SK-N-SH treated with all-trans-retinoic acid at 6 μM for 48 hours (cell line): ENCODE measurements around the gene MT1B.

Source experiments
- BACH2 ChIP-seq: fragments of 250-450 bp; sonication (Bioruptor Pico); IDR thresholded peaks from 2 replicates; pipeline ENCODE4 v1.9.0; 2021; ENCODE audit warnings: mild to moderate bottlenecking, borderline replicate concordance
- CREB5 ChIP-seq: fragments of 250-450 bp; sonication (Bioruptor Pico); IDR thresholded peaks from 2 replicates; pipeline ENCODE4 v1.5.1; 2020; ENCODE audit warnings: low read depth, mild to moderate bottlenecking, moderate library complexity
- ESRRG ChIP-seq: fragments of 250-450 bp; sonication (Bioruptor Pico); IDR thresholded peaks from 2 replicates; pipeline ENCODE4 v1.6.1; 2021; ENCODE audit warnings: mild to moderate bottlenecking
- OSR1 ChIP-seq: fragments of 250-450 bp; sonication (Bioruptor Pico); IDR thresholded peaks from 2 replicates; pipeline ENCODE4 v1.8.0; 2022; ENCODE audit warnings: moderate library complexity, mild to moderate bottlenecking, inconsistent platforms
- RARB ChIP-seq: fragments of 250-450 bp; sonication (Bioruptor Pico); IDR thresholded peaks from 2 replicates; pipeline ENCODE4 v1.8.0; 2021; ENCODE audit warnings: mild to moderate bottlenecking, moderate library complexity
- SNAI2 ChIP-seq: fragments of 250-450 bp; sonication (Bioruptor Pico); IDR thresholded peaks from 2 replicates; pipeline ENCODE4 v1.5.0; 2020; ENCODE audit warnings: mild to moderate bottlenecking, moderate library complexity
- TOX ChIP-seq: fragments of 250-450 bp; sonication (Bioruptor Pico); IDR thresholded peaks from 2 replicates; pipeline ENCODE4 v1.8.0; 2021; ENCODE audit warnings: mild to moderate bottlenecking, moderate library complexity, borderline replicate concordance

MT1B gene

GRCh38 chr16:56701534-56701933 is 49.8 kb downstream of the MT1B start (continued):
- TF ChIP-seq CREB5 (CRISPR knock-in tag) (no peak), SNAI2 (CRISPR knock-in tag) (no peak), RARB (CRISPR knock-in tag) (no peak), BACH2 (CRISPR knock-in tag) (no peak), ESRRG (CRISPR knock-in tag) (no peak), OSR1 (CRISPR knock-in tag) (no peak), TOX (CRISPR knock-in tag) (no peak)
